ENCODE data around the gene ANTXR2.

The ANTXR2 gene

GRCh38 chr4:80069837-80070731 is 2.9 kb downstream of the ANTXR2 start:
- DNase-seq (ENCODE audit: low read depth in 2 of 2, low spot score in 1 of 2), result no peak

GRCh38 chr4:80069108-80069836 is 3.8 kb downstream of the ANTXR2 start:
- DNase-seq (ENCODE audit: low read depth in 2 of 2, low spot score in 1 of 2), result no peak

- DNase-seq (ENCODE audit: low read depth in 2 of 2, low spot score in 1 of 2), result no peak
Observed at GRCh38 chr4:80065601-80066000, 7.4 kb downstream of the ANTXR2 start.

- no peak for DNase-seq (ENCODE audit: low read depth in 2 of 2, low spot score in 1 of 2)
Observed at GRCh38 chr4:80062527-80062926, 10.5 kb downstream of the ANTXR2 start.

- no peak for DNase-seq (ENCODE audit: low read depth in 2 of 2, low spot score in 1 of 2)
Observed at GRCh38 chr4:80060804-80061203, 12.2 kb downstream of the ANTXR2 start.

- DNase-seq (ENCODE audit: low read depth in 2 of 2, low spot score in 1 of 2), result no peak
Observed at GRCh38 chr4:80058740-80059139, 14.3 kb downstream of the ANTXR2 start.

- DNase-seq (ENCODE audit: low read depth in 2 of 2, low spot score in 1 of 2), result no peak
Observed at GRCh38 chr4:80054375-80054774, 18.7 kb downstream of the ANTXR2 start.

GRCh38 chr4:80053140-80053910 is 19.7 kb downstream of the ANTXR2 start:
- no peak for DNase-seq (ENCODE audit: low read depth in 2 of 2, low spot score in 1 of 2)

GRCh38 chr4:80049813-80050534 is 23.1 kb downstream of the ANTXR2 start:
- DNase-seq (ENCODE audit: low read depth in 2 of 2, low spot score in 1 of 2), result no peak

- DNase-seq (ENCODE audit: low read depth in 2 of 2, low spot score in 1 of 2), result no peak
Observed at GRCh38 chr4:80049402-80049801, 23.6 kb downstream of the ANTXR2 start.

GRCh38 chr4:80045786-80046185 is 27.2 kb downstream of the ANTXR2 start:
- DNase-seq (ENCODE audit: low read depth in 2 of 2, low spot score in 1 of 2), result no peak

GRCh38 chr4:80043541-80043940 is 29.5 kb downstream of the ANTXR2 start:
- no peak for DNase-seq (ENCODE audit: low read depth in 2 of 2, low spot score in 1 of 2)

GRCh38 chr4:80042821-80043220 is 30.2 kb downstream of the ANTXR2 start:
- no peak for DNase-seq (ENCODE audit: low read depth in 2 of 2, low spot score in 1 of 2)

GRCh38 chr4:80037864-80038263 is 35.2 kb downstream of the ANTXR2 start:
- DNase-seq (ENCODE audit: low read depth in 2 of 2, low spot score in 1 of 2), result no peak

- DNase-seq (ENCODE audit: low read depth in 2 of 2, low spot score in 1 of 2), result no peak
Observed at GRCh38 chr4:80036949-80037685, 35.9 kb downstream of the ANTXR2 start.

- no peak for DNase-seq (ENCODE audit: low read depth in 2 of 2, low spot score in 1 of 2)
Observed at GRCh38 chr4:80036306-80036705, 36.7 kb downstream of the ANTXR2 start.

GRCh38 chr4:80035336-80035735 is 37.7 kb downstream of the ANTXR2 start:
- peak in 1 of 2 donors; percentile 2 for DNase-seq (ENCODE audit: low read depth in 2 of 2, low spot score in 1 of 2)

GRCh38 chr4:80033581-80033980 is 39.4 kb downstream of the ANTXR2 start:
- DNase-seq (ENCODE audit: low read depth in 2 of 2, low spot score in 1 of 2), result no peak

GRCh38 chr4:80029364-80029763 is 43.7 kb downstream of the ANTXR2 start:
- DNase-seq (ENCODE audit: low read depth in 2 of 2, low spot score in 1 of 2), result no peak

- DNase-seq (ENCODE audit: low read depth in 2 of 2, low spot score in 1 of 2), result no peak
Observed at GRCh38 chr4:80027611-80028010, 45.4 kb downstream of the ANTXR2 start.

All from stimulated activated CD8-positive, alpha-beta memory T cell treated with anti-CD3 and anti-CD28 coated beads, Interleukin-4, amount 100 ng/mL, for 1 hour (primary cell).